Caco-2 (cell line): ENCODE results near the gene C5orf63. TPM values are rescaled to one million over a fixed set of nuclear protein-coding genes. Genes with fewer than 3 reads are reported as not detected.

ENCODE experiments used
- BruUV-seq: library from RNA; stranded (reverse); fragments of 400-500 nt; replicated peaks from 2 replicates; lab custom pipeline; 2021; lab: Mats Ljungman, UMichigan
- CTCF ChIA-PET: fragments of 300-600 bp; sonication (Branson Sonifier 250); formaldehyde crosslinking; loops from one replicate; lab custom pipeline; 2022; ENCODE audit warnings: antibody characterized with exemption; lab: Charles Lee
- POLR2A ChIA-PET: fragments of 300-600 bp; sonication (Branson Sonifier 250); formaldehyde crosslinking; loops from one replicate; lab custom pipeline; 2022; ENCODE audit warnings: antibody characterized with exemption; lab: Charles Lee
- DNase-seq, 2 experiments: peaks; one replicate each; pipeline versions ENCODE4 v3.0.0 to v3.0.0-alpha.2; 2020 to 2022
- H3K27me3 ChIP-seq: replicated peaks from 2 replicates; pipeline ENCODE4 v1.6.0; 2011; ENCODE audit warnings: low read length; ENCODE audit not compliant: control insufficient read depth, insufficient read depth
- H3K36me3 ChIP-seq: 2 replicates; pipeline ENCODE4 v1.5.1; 2011; ENCODE audit warnings: low read length; ENCODE audit not compliant: control insufficient read depth, insufficient read depth
- H3K4me1 ChIP-seq: fragments of 250-450 bp; sonication (Bioruptor Pico); 2 replicates; pipeline ENCODE4 v1.5.1; 2020; ENCODE audit warnings: mild to moderate bottlenecking
- H3K4me3 ChIP-seq: 2 replicates; pipeline ENCODE4 v1.5.1; 2011; ENCODE audit warnings: low read depth, mild to moderate bottlenecking, control low read depth, low read length
- H3K9me3 ChIP-seq: fragments of 250-450 bp; sonication (Bioruptor Pico); 2 replicates; pipeline ENCODE4 v1.5.1; 2020; ENCODE audit warnings: mild to moderate bottlenecking, moderate library complexity
- H3K27ac Mint-ChIP-seq: one replicate; pipeline ENCODE4 v1.8.0; 2022; ENCODE audit warnings: mixed read lengths; ENCODE audit not compliant: unreplicated experiment
- H3K27me3 Mint-ChIP-seq: one replicate; pipeline ENCODE4 v1.8.0; 2022; ENCODE audit warnings: mixed read lengths; ENCODE audit not compliant: insufficient read depth, unreplicated experiment
- H3K36me3 Mint-ChIP-seq: one replicate; pipeline ENCODE4 v1.8.0; 2022; ENCODE audit warnings: mild to moderate bottlenecking, mixed read lengths; ENCODE audit not compliant: insufficient read depth, unreplicated experiment
- H3K4me1 Mint-ChIP-seq: one replicate; pipeline ENCODE4 v1.8.0; 2022; ENCODE audit warnings: low read depth, mixed read lengths; ENCODE audit not compliant: unreplicated experiment
- H3K4me3 Mint-ChIP-seq: one replicate; pipeline ENCODE4 v1.8.0; 2022; ENCODE audit warnings: mild to moderate bottlenecking, moderate library complexity, mixed read lengths; ENCODE audit not compliant: unreplicated experiment
- H3K9me3 Mint-ChIP-seq: one replicate; pipeline ENCODE4 v1.8.0; 2022; ENCODE audit warnings: mixed read lengths; ENCODE audit not compliant: unreplicated experiment
- CTCF ChIP-seq, 2 experiments: fragments of 200-600 bp in 1 of 2; IDR thresholded peaks; 1 replicate in 1 of 2; 2 replicates in 1 of 2; pipeline versions ENCODE4 v1.5.1 to v1.8.0; 2011 to 2022; ENCODE audit warnings: antibody characterized with exemption in 1 of 2, control low read depth in 1 of 2, inconsistent platforms in 1 of 2, low read depth in 1 of 2, low read length in 1 of 2, mild to moderate bottlenecking in 1 of 2, moderate library complexity in 1 of 2; ENCODE audit not compliant: insufficient read depth in 1 of 2, severe bottlenecking in 1 of 2, unreplicated experiment in 1 of 2
- intact Hi-C: fragments of 100-400 bp; cut with micrococcal nuclease; formaldehyde crosslinking; loops from one replicate; pipeline ENCODE4 v1.10.0; 2022; ENCODE audit not compliant: unreplicated experiment
- total RNA-seq: library from RNA; stranded (reverse); gene quantifications from 2 replicates; pipeline ENCODE4 v1.2.3, GENCODE V29; 2022

Gene C5orf63
- total RNA-seq, 1 experiment from 2014 or later, result 10.5 TPM

- Mint-ChIP-seq H3K27ac (no peak overlapping the region), H3K4me3 (no peak overlapping the region), H3K4me1 (peaks cover 9% of the 10 kb centered on the region), H3K9me3 (no peaks in the 10 kb centered on the region), H3K36me3 (no peaks in the 10 kb centered on the region), H3K27me3 (peaks cover 8% of the 10 kb centered on the region)
- CTCF ChIA-PET, result no interaction called here
- Histone ChIP-seq H3K4me3 (no peak overlapping the region), H3K4me1 (0 out of 2 replicates have a peak, but pooled peaks cover 6% of the 10 kb centered on the region), H3K27me3 (no peaks in the 10 kb centered on the region), H3K36me3 (no peaks in the 10 kb centered on the region), H3K9me3 (no peaks in the 10 kb centered on the region)
- intact Hi-C loops, result no loop called here
- TF ChIP-seq CTCF (IDR thresholded peaks at IDR 0.05; ENCODE audit: insufficient read depth in 1 of 2, low read depth in 1 of 2, low read length in 1 of 2, severe bottlenecking in 1 of 2, unreplicated experiment in 1 of 2), result no peak
- no peak for DNase-seq
- POLR2A ChIA-PET, result no interaction called here
- no TSS peak for BruUV-seq
Measured at GRCh38 chr5:127101935-127102334, 28.6 kb upstream of the C5orf63 start.

DNA sequence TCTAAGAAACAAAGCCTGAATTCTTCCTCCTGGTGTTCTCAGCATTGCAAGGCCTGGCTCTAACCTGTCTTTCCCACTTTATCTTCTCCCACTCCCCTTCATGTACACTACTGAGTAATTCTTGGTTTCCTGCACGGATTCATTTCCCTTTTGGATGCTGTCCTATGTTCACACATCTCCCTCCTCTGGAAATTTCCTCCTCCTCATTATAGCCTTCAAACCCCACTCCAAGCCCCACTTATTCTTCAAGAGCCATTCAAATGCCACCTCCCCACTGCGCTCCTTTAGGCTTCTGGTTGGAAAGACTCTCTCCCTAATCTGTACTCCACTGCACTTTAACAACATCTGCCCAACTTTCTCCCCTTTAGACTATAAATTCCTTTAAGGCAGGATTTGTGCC lies 28.2 kb upstream of the C5orf63 start:
- Histone ChIP-seq H3K27me3 (no peaks in the 10 kb centered on the region), H3K36me3 (no peaks in the 10 kb centered on the region), H3K9me3 (no peaks in the 10 kb centered on the region), H3K4me3 (no peak overlapping the region), H3K4me1 (0 out of 2 replicates have a peak, but pooled peaks cover 7% of the 10 kb centered on the region)
- DNase-seq, result no peak
- Mint-ChIP-seq H3K27me3 (peaks cover 8% of the 10 kb centered on the region), H3K4me3 (no peak overlapping the region), H3K4me1 (peaks cover 10% of the 10 kb centered on the region), H3K36me3 (no peaks in the 10 kb centered on the region), H3K27ac (no peak overlapping the region), H3K9me3 (no peaks in the 10 kb centered on the region)
- BruUV-seq, result no TSS peak
- intact Hi-C loops, result no loop called here
- POLR2A ChIA-PET, result no interaction called here
- no peak for TF ChIP-seq CTCF (IDR thresholded peaks at IDR 0.05; ENCODE audit: insufficient read depth in 1 of 2, low read depth in 1 of 2, low read length in 1 of 2, severe bottlenecking in 1 of 2, unreplicated experiment in 1 of 2)
- CTCF ChIA-PET, result no interaction called here

GRCh38 chr5:127098241-127098640 lies 24.9 kb upstream of the C5orf63 start:
- Mint-ChIP-seq H3K4me1 (peaks cover 10% of the 10 kb centered on the region), H3K9me3 (no peaks in the 10 kb centered on the region), H3K36me3 (no peaks in the 10 kb centered on the region), H3K4me3 (no peak overlapping the region), H3K27ac (no peak overlapping the region), H3K27me3 (peaks cover 8% of the 10 kb centered on the region)
- H3K4me3 ChIP-seq, result no peak overlapping the region
- 0 out of 2 replicates have a peak, but pooled peaks cover 7% of the 10 kb centered on the region for H3K4me1 ChIP-seq
- H3K36me3 ChIP-seq, result no peaks in the 10 kb centered on the region
- intact Hi-C loops, result no loop called here
- POLR2A ChIA-PET, result no interaction called here
- H3K27me3 ChIP-seq, result no peaks in the 10 kb centered on the region
- H3K9me3 ChIP-seq, result no peaks in the 10 kb centered on the region
- no peak for DNase-seq
- TF ChIP-seq CTCF (IDR thresholded peaks at IDR 0.05; ENCODE audit: insufficient read depth in 1 of 2, low read depth in 1 of 2, low read length in 1 of 2, severe bottlenecking in 1 of 2, unreplicated experiment in 1 of 2), result no peak
- BruUV-seq, result no TSS peak
- CTCF ChIA-PET, result no interaction called here
